HepG2 (cell line): Measurements from ENCODE around the gene MBD4. TPM values are rescaled to one million over a fixed set of nuclear protein-coding genes. Genes with fewer than 3 reads are reported as not detected.

ENCODE experiments used
- DPF2 ChIP-seq: sonication (generic); formaldehyde crosslinking; IDR thresholded peaks from 2 replicates; pipeline ENCODE4 v1.4.0; 2020; ENCODE audit warnings: mild to moderate bottlenecking, low read depth, missing genetic modification reagents, borderline replicate concordance
- MTA1 ChIP-seq: sonication (generic); formaldehyde crosslinking; IDR thresholded peaks from 2 replicates; pipeline ENCODE4 v1.4.0; 2020; ENCODE audit warnings: missing genetic modification reagents, mild to moderate bottlenecking, borderline replicate concordance
- PPARG ChIP-seq: conservative IDR thresholded peaks from 2 replicates; pipeline ENCODE4 v1.6.1; 2016; ENCODE audit warnings: missing biosample characterization, missing genetic modification reagents
- SOX6 ChIP-seq, 2 experiments: fragments of 450-650 bp in 1 of 2; sonication (generic) in 1 of 2; formaldehyde crosslinking in 1 of 2; IDR thresholded peaks; 2 replicates each; pipeline versions ENCODE4 v1.4.0 to v1.6.1; 2017 to 2020; ENCODE audit warnings: antibody characterized with exemption in 1 of 2, mild to moderate bottlenecking in 1 of 2, missing genetic modification reagents in 1 of 2
- ZNF552 ChIP-seq: sonication (generic); formaldehyde crosslinking; IDR thresholded peaks from 2 replicates; pipeline ENCODE4 v1.9.0; 2022; ENCODE audit warnings: missing genetic modification reagents, mild to moderate bottlenecking, borderline replicate concordance
- ZNF7 ChIP-seq: IDR thresholded peaks from 2 replicates; pipeline ENCODE4 v1.6.1; 2016; ENCODE audit warnings: missing biosample characterization, missing genetic modification reagents
- polyA plus RNA-seq, 8 experiments: library from polyadenylated mRNA; depleted of rRNA in 3 of 8; stranded (reverse) in 7 of 8; unstranded in 1 of 8; fragments of >200 nt; fragmentation: Illumina TruSeq in 4 of 8; extraction: Trizol in 4 of 8; gene quantifications; 2 replicates each; pipeline versions ENCODE4 v1.2.1 to v1.2.3, GENCODE V29; 2011 to 2016; ENCODE audit warnings: low read depth in 4 of 8, missing spikeins in 1 of 8, mixed read lengths in 1 of 8; ENCODE audit not compliant: insufficient read depth in 1 of 8
- total RNA-seq, 5 experiments: library from RNA; depleted of rRNA; stranded (reverse); fragments of >200 nt; fragmentation: Illumina TruSeq; extraction: Trizol; gene quantifications; 2 replicates each; pipeline ENCODE4 v1.2.3, GENCODE V29; 2016; ENCODE audit warnings: low read depth in 1 of 5
- TF ChIP-seq, protein P1 (sequence below): sonication (generic); formaldehyde crosslinking; IDR thresholded peaks from 2 replicates; pipeline ENCODE4 v1.4.0; 2020; ENCODE audit warnings: mild to moderate bottlenecking, missing genetic modification reagents
- TF ChIP-seq, protein P2 (sequence below): sonication (generic); formaldehyde crosslinking; IDR thresholded peaks from 2 replicates; pipeline ENCODE4 v1.8.1; 2023; ENCODE audit warnings: missing genetic modification reagents, inconsistent platforms, borderline replicate concordance
- TF ChIP-seq, protein P3 (sequence below): sonication (generic); formaldehyde crosslinking; IDR thresholded peaks from 2 replicates; pipeline ENCODE4 v1.4.0; 2020; ENCODE audit warnings: mild to moderate bottlenecking, missing genetic modification reagents
- TF ChIP-seq, protein P4 (sequence below): sonication (generic); formaldehyde crosslinking; IDR thresholded peaks from 2 replicates; pipeline ENCODE4 v1.4.0; 2020; ENCODE audit warnings: missing genetic modification reagents
- TF ChIP-seq, protein P5 (sequence below): sonication (generic); formaldehyde crosslinking; IDR thresholded peaks from 2 replicates; pipeline ENCODE4 v1.5.0; 2020; ENCODE audit warnings: missing genetic modification reagents
- TF ChIP-seq, protein P6 (sequence below): sonication (generic); formaldehyde crosslinking; conservative IDR thresholded peaks from 2 replicates; pipeline ENCODE4 v1.4.0; 2020; ENCODE audit warnings: missing genetic modification reagents
- TF ChIP-seq, protein P7 (sequence below): sonication (generic); formaldehyde crosslinking; IDR thresholded peaks from 2 replicates; pipeline ENCODE4 v1.8.1; 2023; ENCODE audit warnings: mild to moderate bottlenecking, missing genetic modification reagents

MBD4 gene
- total and polyA plus RNA-seq, 2 of the 13 experiments (the other 11 are each of a cell fraction or from before 2014, with no cell fraction given): 14.9 to 25.3 TPM

DNA sequence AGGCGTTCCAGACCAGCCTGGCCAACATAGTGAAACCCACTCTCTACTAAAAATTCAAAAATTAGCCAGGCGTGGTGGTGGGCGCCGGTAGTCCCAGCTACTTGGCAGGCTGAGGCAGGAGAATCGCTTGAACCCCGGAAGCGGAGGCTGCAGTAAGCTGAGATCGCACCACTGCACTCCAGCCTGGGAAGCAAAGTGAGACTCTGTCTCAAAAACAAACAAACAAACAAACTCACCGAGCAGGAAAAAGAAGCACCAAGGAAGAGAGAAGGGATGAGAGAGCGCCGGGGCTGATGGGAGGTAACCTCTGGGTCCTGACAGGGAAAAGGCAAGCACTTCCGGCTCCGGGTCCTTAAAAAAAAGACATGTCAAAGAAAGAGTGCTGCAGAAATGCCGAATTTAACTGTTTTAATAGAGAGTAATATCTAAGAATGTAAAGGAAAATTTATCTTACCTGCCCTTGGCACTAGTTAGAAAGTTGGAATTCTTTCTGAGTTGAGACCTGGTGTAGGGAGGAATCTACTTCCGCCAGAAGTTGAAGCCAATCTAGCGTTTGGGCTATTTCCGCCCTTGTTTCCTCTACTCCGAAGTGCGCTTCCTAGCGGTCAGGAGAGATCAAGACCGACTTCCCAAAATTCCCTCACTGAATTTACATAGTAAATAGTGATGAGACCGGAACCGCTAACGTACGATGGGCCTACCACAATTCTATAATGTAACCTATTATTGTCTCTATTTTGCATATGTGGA is 40.4 kb downstream of the MBD4 start (continued):
- TF ChIP-seq, protein P1, sequence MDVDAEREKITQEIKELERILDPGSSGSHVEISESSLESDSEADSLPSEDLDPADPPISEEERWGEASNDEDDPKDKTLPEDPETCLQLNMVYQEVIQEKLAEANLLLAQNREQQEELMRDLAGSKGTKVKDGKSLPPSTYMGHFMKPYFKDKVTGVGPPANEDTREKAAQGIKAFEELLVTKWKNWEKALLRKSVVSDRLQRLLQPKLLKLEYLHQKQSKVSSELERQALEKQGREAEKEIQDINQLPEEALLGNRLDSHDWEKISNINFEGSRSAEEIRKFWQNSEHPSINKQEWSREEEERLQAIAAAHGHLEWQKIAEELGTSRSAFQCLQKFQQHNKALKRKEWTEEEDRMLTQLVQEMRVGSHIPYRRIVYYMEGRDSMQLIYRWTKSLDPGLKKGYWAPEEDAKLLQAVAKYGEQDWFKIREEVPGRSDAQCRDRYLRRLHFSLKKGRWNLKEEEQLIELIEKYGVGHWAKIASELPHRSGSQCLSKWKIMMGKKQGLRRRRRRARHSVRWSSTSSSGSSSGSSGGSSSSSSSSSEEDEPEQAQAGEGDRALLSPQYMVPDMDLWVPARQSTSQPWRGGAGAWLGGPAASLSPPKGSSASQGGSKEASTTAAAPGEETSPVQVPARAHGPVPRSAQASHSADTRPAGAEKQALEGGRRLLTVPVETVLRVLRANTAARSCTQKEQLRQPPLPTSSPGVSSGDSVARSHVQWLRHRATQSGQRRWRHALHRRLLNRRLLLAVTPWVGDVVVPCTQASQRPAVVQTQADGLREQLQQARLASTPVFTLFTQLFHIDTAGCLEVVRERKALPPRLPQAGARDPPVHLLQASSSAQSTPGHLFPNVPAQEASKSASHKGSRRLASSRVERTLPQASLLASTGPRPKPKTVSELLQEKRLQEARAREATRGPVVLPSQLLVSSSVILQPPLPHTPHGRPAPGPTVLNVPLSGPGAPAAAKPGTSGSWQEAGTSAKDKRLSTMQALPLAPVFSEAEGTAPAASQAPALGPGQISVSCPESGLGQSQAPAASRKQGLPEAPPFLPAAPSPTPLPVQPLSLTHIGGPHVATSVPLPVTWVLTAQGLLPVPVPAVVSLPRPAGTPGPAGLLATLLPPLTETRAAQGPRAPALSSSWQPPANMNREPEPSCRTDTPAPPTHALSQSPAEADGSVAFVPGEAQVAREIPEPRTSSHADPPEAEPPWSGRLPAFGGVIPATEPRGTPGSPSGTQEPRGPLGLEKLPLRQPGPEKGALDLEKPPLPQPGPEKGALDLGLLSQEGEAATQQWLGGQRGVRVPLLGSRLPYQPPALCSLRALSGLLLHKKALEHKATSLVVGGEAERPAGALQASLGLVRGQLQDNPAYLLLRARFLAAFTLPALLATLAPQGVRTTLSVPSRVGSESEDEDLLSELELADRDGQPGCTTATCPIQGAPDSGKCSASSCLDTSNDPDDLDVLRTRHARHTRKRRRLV (CRISPR knock-in tag): peak; percentile 99
- TF ChIP-seq, protein P2, sequence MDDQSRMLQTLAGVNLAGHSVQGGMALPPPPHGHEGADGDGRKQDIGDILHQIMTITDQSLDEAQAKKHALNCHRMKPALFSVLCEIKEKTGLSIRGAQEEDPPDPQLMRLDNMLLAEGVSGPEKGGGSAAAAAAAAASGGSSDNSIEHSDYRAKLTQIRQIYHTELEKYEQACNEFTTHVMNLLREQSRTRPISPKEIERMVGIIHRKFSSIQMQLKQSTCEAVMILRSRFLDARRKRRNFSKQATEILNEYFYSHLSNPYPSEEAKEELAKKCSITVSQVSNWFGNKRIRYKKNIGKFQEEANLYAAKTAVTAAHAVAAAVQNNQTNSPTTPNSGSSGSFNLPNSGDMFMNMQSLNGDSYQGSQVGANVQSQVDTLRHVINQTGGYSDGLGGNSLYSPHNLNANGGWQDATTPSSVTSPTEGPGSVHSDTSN (CRISPR knock-in tag): no peak
- TF ChIP-seq, protein P3, sequence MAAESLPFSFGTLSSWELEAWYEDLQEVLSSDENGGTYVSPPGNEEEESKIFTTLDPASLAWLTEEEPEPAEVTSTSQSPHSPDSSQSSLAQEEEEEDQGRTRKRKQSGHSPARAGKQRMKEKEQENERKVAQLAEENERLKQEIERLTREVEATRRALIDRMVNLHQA (CRISPR knock-in tag): no peak
- TF ChIP-seq, protein P4, sequence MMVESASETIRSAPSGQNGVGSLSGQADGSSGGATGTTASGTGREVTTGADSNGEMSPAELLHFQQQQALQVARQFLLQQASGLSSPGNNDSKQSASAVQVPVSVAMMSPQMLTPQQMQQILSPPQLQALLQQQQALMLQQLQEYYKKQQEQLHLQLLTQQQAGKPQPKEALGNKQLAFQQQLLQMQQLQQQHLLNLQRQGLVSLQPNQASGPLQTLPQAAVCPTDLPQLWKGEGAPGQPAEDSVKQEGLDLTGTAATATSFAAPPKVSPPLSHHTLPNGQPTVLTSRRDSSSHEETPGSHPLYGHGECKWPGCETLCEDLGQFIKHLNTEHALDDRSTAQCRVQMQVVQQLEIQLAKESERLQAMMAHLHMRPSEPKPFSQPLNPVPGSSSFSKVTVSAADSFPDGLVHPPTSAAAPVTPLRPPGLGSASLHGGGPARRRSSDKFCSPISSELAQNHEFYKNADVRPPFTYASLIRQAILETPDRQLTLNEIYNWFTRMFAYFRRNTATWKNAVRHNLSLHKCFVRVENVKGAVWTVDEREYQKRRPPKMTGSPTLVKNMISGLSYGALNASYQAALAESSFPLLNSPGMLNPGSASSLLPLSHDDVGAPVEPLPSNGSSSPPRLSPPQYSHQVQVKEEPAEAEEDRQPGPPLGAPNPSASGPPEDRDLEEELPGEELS (CRISPR knock-in tag): peak; percentile 35; the same call in 1 of the 2 replicates
- no peak for TF ChIP-seq SOX6 (IDR thresholded peaks at IDR 0.05)
- 0 out of 2 replicates have a peak, but pooled peaks have one; percentile 19 for TF ChIP-seq SOX6 (CRISPR knock-in tag; IDR thresholded peaks at IDR 0.05)
- TF ChIP-seq, protein P5, sequence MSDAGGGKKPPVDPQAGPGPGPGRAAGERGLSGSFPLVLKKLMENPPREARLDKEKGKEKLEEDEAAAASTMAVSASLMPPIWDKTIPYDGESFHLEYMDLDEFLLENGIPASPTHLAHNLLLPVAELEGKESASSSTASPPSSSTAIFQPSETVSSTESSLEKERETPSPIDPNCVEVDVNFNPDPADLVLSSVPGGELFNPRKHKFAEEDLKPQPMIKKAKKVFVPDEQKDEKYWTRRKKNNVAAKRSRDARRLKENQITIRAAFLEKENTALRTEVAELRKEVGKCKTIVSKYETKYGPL (CRISPR knock-in tag): no peak
- no peak for TF ChIP-seq DPF2 (CRISPR knock-in tag)
- TF ChIP-seq ZNF552 (CRISPR knock-in tag): no peak
- TF ChIP-seq PPARG: no peak
- TF ChIP-seq, protein P6, sequence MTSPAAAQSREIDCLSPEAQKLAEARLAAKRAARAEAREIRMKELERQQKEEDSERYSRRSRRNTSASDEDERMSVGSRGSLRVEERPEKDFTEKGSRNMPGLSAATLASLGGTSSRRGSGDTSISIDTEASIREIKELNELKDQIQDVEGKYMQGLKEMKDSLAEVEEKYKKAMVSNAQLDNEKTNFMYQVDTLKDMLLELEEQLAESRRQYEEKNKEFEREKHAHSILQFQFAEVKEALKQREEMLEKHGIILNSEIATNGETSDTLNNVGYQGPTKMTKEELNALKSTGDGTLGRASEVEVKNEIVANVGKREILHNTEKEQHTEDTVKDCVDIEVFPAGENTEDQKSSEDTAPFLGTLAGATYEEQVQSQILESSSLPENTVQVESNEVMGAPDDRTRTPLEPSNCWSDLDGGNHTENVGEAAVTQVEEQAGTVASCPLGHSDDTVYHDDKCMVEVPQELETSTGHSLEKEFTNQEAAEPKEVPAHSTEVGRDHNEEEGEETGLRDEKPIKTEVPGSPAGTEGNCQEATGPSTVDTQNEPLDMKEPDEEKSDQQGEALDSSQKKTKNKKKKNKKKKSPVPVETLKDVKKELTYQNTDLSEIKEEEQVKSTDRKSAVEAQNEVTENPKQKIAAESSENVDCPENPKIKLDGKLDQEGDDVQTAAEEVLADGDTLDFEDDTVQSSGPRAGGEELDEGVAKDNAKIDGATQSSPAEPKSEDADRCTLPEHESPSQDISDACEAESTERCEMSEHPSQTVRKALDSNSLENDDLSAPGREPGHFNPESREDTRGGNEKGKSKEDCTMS (CRISPR knock-in tag): no peak
- TF ChIP-seq ZNF7: no peak; the same call in 1 of the 2 replicates
- no peak for TF ChIP-seq MTA1 (CRISPR knock-in tag)
- TF ChIP-seq, protein P7, sequence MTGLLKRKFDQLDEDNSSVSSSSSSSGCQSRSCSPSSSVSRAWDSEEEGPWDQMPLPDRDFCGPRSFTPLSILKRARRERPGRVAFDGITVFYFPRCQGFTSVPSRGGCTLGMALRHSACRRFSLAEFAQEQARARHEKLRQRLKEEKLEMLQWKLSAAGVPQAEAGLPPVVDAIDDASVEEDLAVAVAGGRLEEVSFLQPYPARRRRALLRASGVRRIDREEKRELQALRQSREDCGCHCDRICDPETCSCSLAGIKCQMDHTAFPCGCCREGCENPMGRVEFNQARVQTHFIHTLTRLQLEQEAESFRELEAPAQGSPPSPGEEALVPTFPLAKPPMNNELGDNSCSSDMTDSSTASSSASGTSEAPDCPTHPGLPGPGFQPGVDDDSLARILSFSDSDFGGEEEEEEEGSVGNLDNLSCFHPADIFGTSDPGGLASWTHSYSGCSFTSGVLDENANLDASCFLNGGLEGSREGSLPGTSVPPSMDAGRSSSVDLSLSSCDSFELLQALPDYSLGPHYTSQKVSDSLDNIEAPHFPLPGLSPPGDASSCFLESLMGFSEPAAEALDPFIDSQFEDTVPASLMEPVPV (CRISPR knock-in tag): no peak
